ENCODE data around the gene SYT13. TPM values are rescaled to one million over a fixed set of nuclear protein-coding genes. Genes with fewer than 3 reads are reported as not detected.
A peak's percentile ranks its signal among the peaks of the same experiment; 100 is the strongest.

The SYT13 gene
- total and polyA plus RNA-seq, 10 of the 15 experiments (the other 5 are each of a cell fraction or from before 2014, with no cell fraction given): not detected

GRCh38 chr11:45304992-45305335 is 18.8 kb upstream of the SYT13 start:
- 17% methylated on average over 4 of the region's 4 CpGs for WGBS (ENCODE audit: insufficient coverage, insufficient replicate concordance, low lambda C conversion rate, missing lambda C conversion rate)
- ChIA-PET POLR2A (no interaction called here), RAD21 (ENCODE audit: unreplicated experiment) (no interaction called here), SMC1A (ENCODE audit: uncharacterized antibody, unreplicated experiment) (no interaction called here), CTCF (interaction anchor here (1.3 kb wide), 1 partner anchor 200 kb away, joined by 3 read pairs; no protein-coding TSS in a partner anchor)
- H3K4me2 ChIP-seq (ENCODE audit: control insufficient read depth, insufficient read depth): no peak overlapping the region
- no peaks in the 10 kb centered on the region; a peak in 1 of 4 replicates for H3K27me3 ChIP-seq (replicated peaks in 1 of 2; ENCODE audit: control insufficient read depth in 2 of 2, insufficient read depth in 2 of 2, low read length in 1 of 2)
- H3K4me3 ChIP-seq: no peak overlapping the region
- no peaks in the 10 kb centered on the region; the same call in 1 of the 2 replicates for H3K4me1 ChIP-seq (ENCODE audit: control insufficient read depth, insufficient read depth, low read length)
- ATAC-seq (no peak), DNase-seq (ENCODE audit: low read depth, low spot score) (no peak), FAIRE-seq (no peak)
- H3K36me3 ChIP-seq (ENCODE audit: control insufficient read depth in 2 of 2, insufficient read depth in 2 of 2, low read length in 1 of 2): no peaks in the 10 kb centered on the region
- peak overlapping the region; percentile 44; the same call in 1 of the 2 replicates for H2AFZ ChIP-seq (ENCODE audit: control insufficient read depth, low read depth, low read length)
- no peaks in the 10 kb centered on the region for H4K20me1 ChIP-seq (ENCODE audit: control insufficient read depth, insufficient read depth)
- no peaks in the 10 kb centered on the region for H3K9me3 ChIP-seq (replicated peaks; ENCODE audit: control insufficient read depth, insufficient read depth, low read length)
- H3K9ac ChIP-seq (ENCODE audit: control insufficient read depth, insufficient read depth, low read length): no peak overlapping the region
- no TSS peak for BruUV-seq (replicated peaks)
- H3K79me2 ChIP-seq (ENCODE audit: control insufficient read depth, insufficient read depth, low read length): no peaks in the 10 kb centered on the region
- TF ChIP-seq FOXK2 (IDR thresholded peaks at IDR 0.05) (no peak), RFX5 (IDR thresholded peaks at IDR 0.05; ENCODE audit: low read depth, low read length) (no peak)
- intact Hi-C loops (cut with micrococcal nuclease; ENCODE audit: unreplicated experiment) (no loop called here), in situ Hi-C loops (cut with MboI) (no loop called here)
- no peak overlapping the region for H3K27ac ChIP-seq (ENCODE audit: control insufficient read depth, insufficient read depth)

GRCh38 chr11:45304111-45304991 is 18.2 kb upstream of the SYT13 start:
- ChIA-PET POLR2A (no interaction called here), SMC1A (ENCODE audit: uncharacterized antibody, unreplicated experiment) (interaction anchor here (1.1 kb wide), 1 partner anchor 23 kb away, joined by 3 read pairs; no protein-coding TSS in a partner anchor), RAD21 (ENCODE audit: unreplicated experiment) (no interaction called here), CTCF (interaction anchor here (1.3 kb wide), 1 partner anchor 199 kb away, joined by 3 read pairs; no protein-coding TSS in a partner anchor)
- Histone ChIP-seq H3K79me2 (ENCODE audit: control insufficient read depth, insufficient read depth, low read length) (no peaks in the 10 kb centered on the region), H3K27ac (ENCODE audit: control insufficient read depth, insufficient read depth) (no peak overlapping the region), H2AFZ (ENCODE audit: control insufficient read depth, low read depth, low read length) (peak overlapping the region; percentile 44; the same call in 1 of the 2 replicates), H4K20me1 (ENCODE audit: control insufficient read depth, insufficient read depth) (no peaks in the 10 kb centered on the region), H3K9ac (ENCODE audit: control insufficient read depth, insufficient read depth, low read length) (no peak overlapping the region), H3K36me3 (ENCODE audit: control insufficient read depth in 2 of 2, insufficient read depth in 2 of 2, low read length in 1 of 2) (no peaks in the 10 kb centered on the region), H3K27me3 (replicated peaks in 1 of 2; ENCODE audit: control insufficient read depth in 2 of 2, insufficient read depth in 2 of 2, low read length in 1 of 2) (no peaks in the 10 kb centered on the region; a peak in 1 of 4 replicates), H3K9me3 (replicated peaks; ENCODE audit: control insufficient read depth, insufficient read depth, low read length) (no peaks in the 10 kb centered on the region), H3K4me1 (ENCODE audit: control insufficient read depth, insufficient read depth, low read length) (no peaks in the 10 kb centered on the region; the same call in 1 of the 2 replicates), H3K4me3 (no peak overlapping the region), H3K4me2 (ENCODE audit: control insufficient read depth, insufficient read depth) (no peak overlapping the region)
- in situ Hi-C loops (cut with MboI): no loop called here
- BruUV-seq (replicated peaks): no TSS peak
- intact Hi-C loops (cut with micrococcal nuclease; ENCODE audit: unreplicated experiment): no loop called here
- peak; percentile 27; the same call in 1 of the 3 replicates for ATAC-seq
- WGBS (ENCODE audit: insufficient coverage, insufficient replicate concordance, low lambda C conversion rate, missing lambda C conversion rate): 42% methylated on average over 15 of the region's 15 CpGs
- no peak for TF ChIP-seq GABPA (IDR thresholded peaks at IDR 0.05; ENCODE audit: low read depth)
- no peak for TF ChIP-seq HCFC1 (IDR thresholded peaks at IDR 0.05; ENCODE audit: low read length)
- TF ChIP-seq NBN (IDR thresholded peaks at IDR 0.05): no peak
- no peak for TF ChIP-seq EGR1 (IDR thresholded peaks at IDR 0.05; ENCODE audit: borderline replicate concordance in 1 of 2, low read depth in 2 of 2, low read length in 2 of 2)
- TF ChIP-seq RB1 (IDR thresholded peaks at IDR 0.05; ENCODE audit: borderline replicate concordance): no peak
- no peak for TF ChIP-seq BMI1 (IDR thresholded peaks at IDR 0.05; ENCODE audit: borderline replicate concordance)
- no peak for TF ChIP-seq E2F8 (IDR thresholded peaks at IDR 0.05; ENCODE audit: low read depth, partially characterized antibody)
- no peak for TF ChIP-seq TCF7 (IDR thresholded peaks at IDR 0.05; ENCODE audit: borderline replicate concordance)
- TF ChIP-seq KLF5 (IDR thresholded peaks at IDR 0.05; ENCODE audit: partially characterized antibody): no peak
- FAIRE-seq: no peak
- no peak for DNase-seq (ENCODE audit: low read depth, low spot score)

All from GM12878 (cell line).